ENCODE data around the gene HMGN4. TPM values are rescaled to one million over a fixed set of nuclear protein-coding genes. Genes with fewer than 3 reads are reported as not detected.
A peak's percentile ranks its signal among the peaks of the same experiment; 100 is the strongest.

HMGN4 gene
- total and polyA plus RNA-seq, 9 of the 15 experiments (the other 6 are each of a cell fraction or from before 2014, with no cell fraction given), result 35.4 to 134 (median 94.1) TPM

- peak; percentile 75 for TF ChIP-seq ZBTB40 (IDR thresholded peaks at IDR 0.05)
- no peak for TF ChIP-seq ZBTB40 (CRISPR knock-in tag; IDR thresholded peaks at IDR 0.05)
- TF ChIP-seq POLR2AphosphoS5 (IDR thresholded peaks at IDR 0.05; ENCODE audit: control insufficient read depth, insufficient read depth, low read depth, low read length), result no peak
- no peak for TF ChIP-seq ZBTB43 (CRISPR knock-in tag; IDR thresholded peaks at IDR 0.05)
- TF ChIP-seq MTA3 (IDR thresholded peaks at IDR 0.05; ENCODE audit: borderline replicate concordance), result no peak
- no peak for TF ChIP-seq ILK (tag; IDR thresholded peaks at IDR 0.05; ENCODE audit: borderline replicate concordance, low read depth)
- no peak for TF ChIP-seq MEIS2 (IDR thresholded peaks at IDR 0.05; ENCODE audit: partially characterized antibody)
- no peak for TF ChIP-seq E2F6 (IDR thresholded peaks at IDR 0.05; ENCODE audit: borderline replicate concordance in 1 of 2, extremely low read depth in 1 of 2, insufficient read depth in 1 of 2, insufficient read length in 1 of 2, low read depth in 1 of 2, low read length in 1 of 2, poor library complexity in 1 of 2, severe bottlenecking in 1 of 2)
- no peak for TF ChIP-seq TAF1 (IDR thresholded peaks at IDR 0.05; ENCODE audit: control insufficient read depth, extremely low read depth, insufficient read depth, low read length, severe bottlenecking)
- no peak for TF ChIP-seq CHCHD3 (CRISPR knock-in tag; IDR thresholded peaks at IDR 0.05)
- no peak for TF ChIP-seq CHD2 (IDR thresholded peaks at IDR 0.05; ENCODE audit: low read depth, low read length)
- no peak for TF ChIP-seq RNF2 (IDR thresholded peaks at IDR 0.05)
- no peak for TF ChIP-seq CEBPB (tag; IDR thresholded peaks at IDR 0.05)
- no peak for TF ChIP-seq TGIF2 (CRISPR knock-in tag; IDR thresholded peaks at IDR 0.05)
- no peak for TF ChIP-seq CBX2 (IDR thresholded peaks at IDR 0.05; ENCODE audit: insufficient read depth, low read length, poor library complexity, severe bottlenecking)
- TF ChIP-seq ZZZ3 (IDR thresholded peaks at IDR 0.05), result no peak
- TF ChIP-seq SMARCE1 (IDR thresholded peaks at IDR 0.05), result no peak
Measured at GRCh38 chr6:26550250-26550993, 12.3 kb downstream of the HMGN4 start (continued).

All from K562 (cell line).